ENCODE data around the gene RAPGEF1.
"Not testable (repeated sequence)": the region's sequence is repeated elsewhere in the genome, so short reads cannot be mapped to it uniquely, and the experiment has no call there.

RAPGEF1 gene

GRCh38 chr9:131755541-131756198 lies 15.8 kb upstream of the RAPGEF1 start:
- no peak overlapping the region for H3K4me3 ChIP-seq (replicated peaks; ENCODE audit: insufficient read depth, low read length)
- H3K27ac ChIP-seq (replicated peaks): no peak overlapping the region
- TF ChIP-seq CTCF (IDR thresholded peaks at IDR 0.05; ENCODE audit: insufficient read depth, low read length): peak; percentile 87
- no peak for TF ChIP-seq GABPA (IDR thresholded peaks at IDR 0.05; ENCODE audit: low read depth)
- peak; percentile 30; the same call in 1 of the 2 replicates for TF ChIP-seq SPI1 (IDR thresholded peaks at IDR 0.05; ENCODE audit: borderline replicate concordance, low read depth)
- DNase-seq (ENCODE audit: low read depth in 1 of 2, low spot score in 1 of 2): peak in 1 of 2 experiments; percentile 86
- peaks cover 6% of the 10 kb centered on the region for H3K27me3 ChIP-seq (ENCODE audit: insufficient read depth, poor library complexity, severe bottlenecking)

- Histone ChIP-seq H3K27me3 (ENCODE audit: insufficient read depth, poor library complexity, severe bottlenecking) (peaks cover 6% of the 10 kb centered on the region), H3K27ac (replicated peaks) (no peak overlapping the region), H3K4me3 (replicated peaks; ENCODE audit: insufficient read depth, low read length) (no peak overlapping the region)
- no peak for DNase-seq (ENCODE audit: low read depth in 1 of 2, low spot score in 1 of 2)
- TF ChIP-seq SPI1 (IDR thresholded peaks at IDR 0.05; ENCODE audit: borderline replicate concordance, low read depth) (no peak), REST (IDR thresholded peaks at IDR 0.05; ENCODE audit: insufficient replicate concordance, low read depth) (no peak), GABPA (IDR thresholded peaks at IDR 0.05; ENCODE audit: low read depth) (no peak), CTCF (IDR thresholded peaks at IDR 0.05; ENCODE audit: insufficient read depth, low read length) (no peak), POLR2AphosphoS5 (IDR thresholded peaks at IDR 0.05; ENCODE audit: low read depth) (no peak)
Observed at GRCh38 chr9:131754846-131755245, 15.0 kb upstream of the RAPGEF1 start.

- not testable (repeated sequence) for H3K27ac ChIP-seq (replicated peaks); DNase-seq (ENCODE audit: low read depth in 1 of 2, low spot score in 1 of 2); H3K4me3 ChIP-seq (replicated peaks; ENCODE audit: insufficient read depth, low read length); H3K27me3 ChIP-seq (ENCODE audit: insufficient read depth, poor library complexity, severe bottlenecking)
Observed at GRCh38 chr9:131753751-131754150, 13.9 kb upstream of the RAPGEF1 start.

GRCh38 chr9:131752231-131752884 lies 12.5 kb upstream of the RAPGEF1 start:
- Histone ChIP-seq H3K27ac (replicated peaks) (no peak overlapping the region), H3K27me3 (ENCODE audit: insufficient read depth, poor library complexity, severe bottlenecking) (no peaks in the 10 kb centered on the region), H3K4me3 (replicated peaks; ENCODE audit: insufficient read depth, low read length) (no peak overlapping the region)
- TF ChIP-seq REST (IDR thresholded peaks at IDR 0.05; ENCODE audit: insufficient replicate concordance, low read depth): no peak
- TF ChIP-seq GABPA (IDR thresholded peaks at IDR 0.05; ENCODE audit: low read depth): no peak
- no peak for TF ChIP-seq SPI1 (IDR thresholded peaks at IDR 0.05; ENCODE audit: borderline replicate concordance, low read depth)
- no peak for TF ChIP-seq POLR2AphosphoS5 (IDR thresholded peaks at IDR 0.05; ENCODE audit: low read depth)
- no peak for TF ChIP-seq CTCF (IDR thresholded peaks at IDR 0.05; ENCODE audit: insufficient read depth, low read length)
- no peak for DNase-seq (ENCODE audit: low read depth in 1 of 2, low spot score in 1 of 2)
